GDM1 (cell line): ENCODE measurements around the gene FAM229A.

Experiments used
- DNase-seq: peaks from one replicate; lab custom pipeline; 2025; lab: John Stamatoyannopoulos, UW

FAM229A gene

GRCh38 chr1:32330558-32331151 lies 31.6 kb downstream of the FAM229A start:
- DNase-seq: no peak

DNA sequence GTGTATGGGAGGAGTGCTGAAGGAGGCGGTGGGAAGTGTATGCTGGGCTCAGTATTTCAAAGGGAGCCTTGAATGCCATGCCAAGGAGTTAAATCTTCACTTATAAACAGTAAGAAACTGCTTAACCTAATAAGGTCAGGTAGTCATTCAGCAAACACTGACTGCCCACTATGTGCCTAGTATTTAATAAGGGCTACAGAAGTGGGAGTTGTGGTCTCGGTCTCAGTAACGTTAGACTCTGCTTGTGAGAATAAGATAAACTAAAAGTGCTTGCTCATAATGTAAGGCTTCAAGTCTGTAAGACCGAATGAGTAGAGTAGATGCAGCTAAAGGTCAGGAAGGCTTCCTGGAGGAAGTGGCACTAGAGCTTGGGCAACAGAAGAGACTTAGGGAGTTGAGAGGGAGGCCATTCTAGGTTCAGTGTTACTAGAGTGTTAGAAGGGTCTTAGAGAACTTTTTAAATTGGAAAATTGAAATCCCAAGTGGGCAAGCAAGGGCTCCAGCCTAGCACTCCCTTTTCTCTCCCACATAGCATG lies 32.3 kb downstream of the FAM229A start:
- DNase-seq: no peak

DNA sequence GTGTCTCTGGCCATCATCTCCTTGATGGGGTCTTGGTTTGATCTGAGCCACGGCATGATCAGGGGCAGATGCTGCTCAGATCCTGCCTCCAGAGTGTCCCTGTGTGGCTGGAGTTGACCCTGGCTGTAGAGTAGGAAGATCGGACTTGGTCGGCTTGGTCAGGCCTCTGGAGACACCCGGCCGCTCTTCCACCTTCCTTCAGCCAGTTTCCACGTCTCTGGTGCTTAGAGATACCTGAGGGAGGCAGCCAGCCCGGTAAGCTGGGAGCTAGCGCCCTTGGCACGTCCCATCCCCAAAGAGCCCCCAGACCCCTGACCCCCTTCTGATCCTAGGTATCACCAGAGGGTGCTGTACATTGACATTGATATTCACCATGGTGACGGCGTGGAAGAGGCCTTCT lies 35.1 kb downstream of the FAM229A start:
- DNase-seq: no peak

DNA sequence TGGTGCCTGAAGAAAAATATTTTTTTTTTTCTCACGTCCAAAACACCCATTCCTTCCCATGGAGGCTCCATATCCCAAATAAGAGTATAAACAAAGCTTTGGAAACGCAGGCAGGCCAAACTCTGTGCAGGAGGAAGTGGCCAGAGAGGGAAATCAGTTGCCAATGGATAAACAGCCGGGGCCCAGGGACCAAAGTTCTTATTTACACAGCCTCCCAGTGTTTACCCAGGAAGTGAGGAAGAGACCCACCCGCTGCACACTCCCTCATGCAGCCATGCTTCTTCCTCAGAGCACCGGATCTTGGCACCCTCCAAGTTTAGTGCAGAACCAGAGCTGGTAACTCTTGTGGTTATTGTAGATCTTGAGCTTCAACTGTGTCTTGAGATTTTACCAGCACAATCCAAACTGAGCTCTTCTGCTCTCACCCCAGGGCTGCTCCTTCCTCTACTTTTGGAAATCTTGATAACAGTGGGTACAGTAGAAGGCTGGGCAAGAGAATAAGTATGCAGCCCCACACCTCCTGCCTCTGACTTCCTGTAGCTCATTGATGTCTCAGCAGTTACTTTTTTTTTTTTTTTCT lies 40.5 kb downstream of the FAM229A start:
- no peak for DNase-seq

DNA sequence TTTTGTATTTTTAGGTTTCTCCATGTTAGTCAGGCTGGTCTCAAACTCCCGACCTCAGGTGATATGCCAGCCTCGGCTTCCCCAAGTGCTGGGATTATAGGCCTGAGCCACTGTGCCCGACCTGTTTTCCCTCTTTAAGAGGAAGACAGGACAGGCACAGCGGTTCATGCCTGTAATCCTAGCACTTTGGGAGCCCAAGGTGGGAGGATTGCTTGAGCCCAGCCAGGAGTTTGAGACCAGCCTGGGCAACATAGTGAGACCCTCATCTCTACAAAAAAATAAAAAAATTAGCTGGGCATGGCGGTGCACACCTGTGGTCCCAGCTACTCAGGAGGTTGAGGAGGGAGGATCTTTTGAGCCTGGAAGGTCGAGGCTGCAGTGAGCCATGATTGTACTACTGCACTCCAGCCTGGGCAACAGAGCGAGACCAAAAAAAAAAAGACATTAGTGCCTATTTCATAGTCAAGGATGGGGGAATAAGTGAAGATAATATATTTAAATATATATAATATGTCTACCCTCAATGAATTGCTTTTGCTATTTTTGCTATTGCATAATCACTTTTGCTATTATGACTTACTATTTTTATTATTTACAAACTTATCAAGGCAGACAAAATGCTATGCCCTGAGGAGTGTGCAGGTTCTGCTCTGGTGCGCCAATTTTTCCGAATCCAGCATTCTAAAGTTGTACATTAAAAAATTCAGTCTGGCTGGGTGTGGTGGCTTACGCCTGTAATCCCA lies 44.0 kb downstream of the FAM229A start:
- no peak for DNase-seq

DNA sequence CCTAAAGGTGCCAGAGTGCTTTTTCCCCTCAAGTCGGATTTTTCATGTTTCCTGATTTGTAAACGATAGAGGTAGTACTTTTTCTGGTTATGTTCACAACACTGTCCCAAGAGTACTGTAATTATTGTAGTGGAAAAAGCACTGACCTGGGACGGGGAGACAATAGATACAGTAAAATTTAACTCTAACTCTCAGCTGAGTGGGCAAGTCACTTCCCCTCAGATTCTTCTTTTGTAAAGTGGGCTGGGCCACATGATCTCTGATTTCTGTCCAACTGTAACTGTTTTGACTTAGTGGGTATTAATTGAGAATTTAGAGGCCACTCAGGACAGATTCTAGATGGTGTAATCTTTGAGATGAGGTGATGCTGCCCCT lies 45.4 kb downstream of the FAM229A start:
- DNase-seq: no peak

- DNase-seq: no peak
Measured at GRCh38 chr1:32311709-32312393, 50.4 kb downstream of the FAM229A start.
